HepG2 (cell line): ENCODE results near the gene ANKRD36B. TPM values are rescaled to one million over a fixed set of nuclear protein-coding genes. Genes with fewer than 3 reads are reported as not detected.

ENCODE experiments used
- BRF2 ChIP-seq: sonication (generic); formaldehyde crosslinking; IDR thresholded peaks from 2 replicates; pipeline ENCODE4 v1.8.1; 2022; ENCODE audit warnings: mild to moderate bottlenecking, missing genetic modification reagents
- ETS1 ChIP-seq: sonication (generic); formaldehyde crosslinking; IDR thresholded peaks from 2 replicates; pipeline ENCODE4 v1.4.0; 2020; ENCODE audit warnings: missing genetic modification reagents
- ETV5 ChIP-seq: IDR thresholded peaks from 2 replicates; pipeline ENCODE4 v1.6.1; 2018; ENCODE audit warnings: missing biosample characterization, missing genetic modification reagents, inconsistent platforms, borderline replicate concordance
- HDAC1 ChIP-seq: sonication (generic); formaldehyde crosslinking; IDR thresholded peaks from 2 replicates; pipeline ENCODE4 v1.5.1; 2020; ENCODE audit warnings: mild to moderate bottlenecking, missing genetic modification reagents
- PATZ1 ChIP-seq: sonication (generic); formaldehyde crosslinking; IDR thresholded peaks from 2 replicates; pipeline ENCODE4 v1.4.0; 2020; ENCODE audit warnings: missing genetic modification reagents
- POLR2G ChIP-seq: fragments of 200-400 bp; formaldehyde crosslinking; IDR thresholded peaks from 2 replicates; pipeline ENCODE4 v1.6.1; 2018; ENCODE audit warnings: mild to moderate bottlenecking, low read depth, low read length, moderate library complexity
- SMYD3 ChIP-seq: sonication (generic); formaldehyde crosslinking; IDR thresholded peaks from 2 replicates; pipeline ENCODE4 v1.8.1; 2023; ENCODE audit warnings: mild to moderate bottlenecking, missing genetic modification reagents
- TMF1 ChIP-seq: sonication (generic); formaldehyde crosslinking; IDR thresholded peaks from 2 replicates; pipeline ENCODE4 v1.8.1; 2022; ENCODE audit warnings: low read depth, missing genetic modification reagents
- UBTF ChIP-seq: sonication (generic); formaldehyde crosslinking; IDR thresholded peaks from 2 replicates; pipeline ENCODE4 v1.4.0; 2020; ENCODE audit warnings: mild to moderate bottlenecking, missing genetic modification reagents
- ZC3H13 ChIP-seq: sonication (generic); formaldehyde crosslinking; IDR thresholded peaks from 2 replicates; pipeline ENCODE4 v1.8.1; 2023; ENCODE audit warnings: mild to moderate bottlenecking, missing genetic modification reagents, moderate library complexity
- ZNF142 ChIP-seq: sonication (generic); formaldehyde crosslinking; IDR thresholded peaks from 2 replicates; pipeline ENCODE4 v1.4.0; 2020; ENCODE audit warnings: missing genetic modification reagents
- ZNF451 ChIP-seq: sonication (generic); formaldehyde crosslinking; IDR thresholded peaks from 2 replicates; pipeline ENCODE4 v1.5.0; 2020; ENCODE audit warnings: mild to moderate bottlenecking, missing genetic modification reagents
- ZNF563 ChIP-seq: sonication (generic); formaldehyde crosslinking; IDR thresholded peaks from 2 replicates; pipeline ENCODE4 v1.8.0; 2022; ENCODE audit warnings: mild to moderate bottlenecking, moderate library complexity, missing genetic modification reagents
- polyA plus RNA-seq, 8 experiments: library from polyadenylated mRNA; depleted of rRNA in 3 of 8; stranded (reverse) in 7 of 8; unstranded in 1 of 8; fragments of >200 nt; fragmentation: Illumina TruSeq in 4 of 8; extraction: Trizol in 4 of 8; gene quantifications; 2 replicates each; pipeline versions ENCODE4 v1.2.1 to v1.2.3, GENCODE V29; 2011 to 2016; ENCODE audit warnings: low read depth in 4 of 8, missing spikeins in 1 of 8, mixed read lengths in 1 of 8; ENCODE audit not compliant: insufficient read depth in 1 of 8
- total RNA-seq, 5 experiments: library from RNA; depleted of rRNA; stranded (reverse); fragments of >200 nt; fragmentation: Illumina TruSeq; extraction: Trizol; gene quantifications; 2 replicates each; pipeline ENCODE4 v1.2.3, GENCODE V29; 2016; ENCODE audit warnings: low read depth in 1 of 5

ANKRD36B gene
- total and polyA plus RNA-seq, 2 of the 13 experiments (the other 11 are each of a cell fraction or from before 2014, with no cell fraction given), result 7.3 to 34.8 TPM

GRCh38 chr2:97589598-97590510 is at the start of gene ANKRD36B (continued):
- TF ChIP-seq PATZ1 (CRISPR knock-in tag), result peak; percentile 51
- TF ChIP-seq POLR2G, result peak; percentile 61; the same call in 1 of the 2 replicates
- TF ChIP-seq BRF2 (CRISPR knock-in tag), result peak; percentile 37; the same call in 1 of the 2 replicates
- peak; percentile 13; the same call in 1 of the 2 replicates for TF ChIP-seq ETV5 (CRISPR knock-in tag)
- 0 out of 2 replicates have a peak, but pooled peaks have one; percentile 70 for TF ChIP-seq ETS1 (CRISPR knock-in tag)
- TF ChIP-seq UBTF (CRISPR knock-in tag), result peak; percentile 97
- TF ChIP-seq ZNF563, result peak; percentile 75
- peak; percentile 54; the same call in 1 of the 2 replicates for TF ChIP-seq ZNF142 (CRISPR knock-in tag)
- TF ChIP-seq ZNF451, result 0 out of 2 replicates have a peak, but pooled peaks have one; percentile 65
- TF ChIP-seq SMYD3, result 0 out of 2 replicates have a peak, but pooled peaks have one; percentile 41
- TF ChIP-seq TMF1 (CRISPR knock-in tag), result 0 out of 2 replicates have a peak, but pooled peaks have one; percentile 39
- TF ChIP-seq HDAC1 (CRISPR knock-in tag), result peak; percentile 76
- TF ChIP-seq ZC3H13 (CRISPR knock-in tag), result peak; percentile 62; the same call in 1 of the 2 replicates
